IPS-18c (cell line): Measurements from ENCODE around the gene PANK1.

Experiments used
- H3K4me3 ChIP-seq: 2 replicates; pipeline ENCODE4 v1.7.0; 2013; ENCODE audit warnings: low read depth, mild to moderate bottlenecking, low read length, moderate library complexity; ENCODE audit not compliant: insufficient read depth
- H3K9me3 ChIP-seq: one replicate; pipeline ENCODE4 v1.6.1; 2013; ENCODE audit warnings: mild to moderate bottlenecking, low read length, moderate library complexity; ENCODE audit not compliant: control insufficient read depth, insufficient read depth

PANK1 gene

GRCh38 chr10:89601728-89602361, 43.2 kb downstream of the PANK1 start:
- H3K9me3 ChIP-seq = no peaks in the 10 kb centered on the region
- no peak overlapping the region for H3K4me3 ChIP-seq

GRCh38 chr10:89600041-89600440, 45.0 kb downstream of the PANK1 start:
- H3K9me3 ChIP-seq = no peaks in the 10 kb centered on the region
- no peak overlapping the region for H3K4me3 ChIP-seq

- no peaks in the 10 kb centered on the region for H3K9me3 ChIP-seq
- H3K4me3 ChIP-seq = no peak overlapping the region
Observed at GRCh38 chr10:89593043-89593442, 52.0 kb downstream of the PANK1 start.

- no peaks in the 10 kb centered on the region for H3K9me3 ChIP-seq
- no peak overlapping the region for H3K4me3 ChIP-seq
Observed at GRCh38 chr10:89592539-89592938, 52.5 kb downstream of the PANK1 start.

- Histone ChIP-seq H3K4me3 (no peak overlapping the region), H3K9me3 (no peaks in the 10 kb centered on the region)
Observed at GRCh38 chr10:89591796-89592271, 53.2 kb downstream of the PANK1 start.

GRCh38 chr10:89591111-89591795, 53.8 kb downstream of the PANK1 start:
- no peaks in the 10 kb centered on the region for H3K9me3 ChIP-seq

GRCh38 chr10:89590326-89590725, 54.7 kb downstream of the PANK1 start:
- Histone ChIP-seq H3K4me3 (no peak overlapping the region), H3K9me3 (no peaks in the 10 kb centered on the region)

More at GRCh38 chr10:89591111-89591795, 53.8 kb downstream of the PANK1 start:
- H3K4me3 ChIP-seq = no peak overlapping the region

GRCh38 chr10:89589101-89589720, 55.8 kb downstream of the PANK1 start:
- Histone ChIP-seq H3K4me3 (no peak overlapping the region), H3K9me3 (no peaks in the 10 kb centered on the region)

GRCh38 chr10:89588671-89589070, 56.4 kb downstream of the PANK1 start:
- Histone ChIP-seq H3K9me3 (no peaks in the 10 kb centered on the region), H3K4me3 (no peak overlapping the region)

- no peak overlapping the region for H3K4me3 ChIP-seq
- no peaks in the 10 kb centered on the region for H3K9me3 ChIP-seq
Observed at GRCh38 chr10:89582022-89582421, 63.0 kb downstream of the PANK1 start.

GRCh38 chr10:89580243-89580642, 64.8 kb downstream of the PANK1 start:
- Histone ChIP-seq H3K4me3 (no peak overlapping the region), H3K9me3 (no peaks in the 10 kb centered on the region)

- Histone ChIP-seq H3K9me3 (no peaks in the 10 kb centered on the region), H3K4me3 (no peak overlapping the region)
Observed at GRCh38 chr10:89576696-89577095, 68.3 kb downstream of the PANK1 start.

GRCh38 chr10:89576022-89576421, 69.0 kb downstream of the PANK1 start:
- Histone ChIP-seq H3K9me3 (no peaks in the 10 kb centered on the region), H3K4me3 (no peak overlapping the region)

- H3K4me3 ChIP-seq = no peak overlapping the region
- no peaks in the 10 kb centered on the region for H3K9me3 ChIP-seq
Observed at GRCh38 chr10:89575031-89575430, 70.0 kb downstream of the PANK1 start.

GRCh38 chr10:89574368-89574767, 70.7 kb downstream of the PANK1 start:
- Histone ChIP-seq H3K4me3 (no peak overlapping the region), H3K9me3 (no peaks in the 10 kb centered on the region)

- Histone ChIP-seq H3K9me3 (no peaks in the 10 kb centered on the region), H3K4me3 (no peak overlapping the region)
Observed at GRCh38 chr10:89567576-89568245, 77.3 kb downstream of the PANK1 start.

GRCh38 chr10:89566992-89567391, 78.0 kb downstream of the PANK1 start:
- H3K4me3 ChIP-seq = no peak overlapping the region
- H3K9me3 ChIP-seq = no peaks in the 10 kb centered on the region
